Right lobe of liver (tissue), 4 donors: Measurements from ENCODE around the gene ZFP57.
A peak's percentile ranks its signal among the peaks of the same experiment; 100 is the strongest.

ENCODE experiments used
- CTCF ChIP-seq, 4 donors: fragments of 200-600 bp in 3 of 4; fragments of 450-650 bp in 1 of 4; IDR thresholded peaks; one replicate each; pipeline versions ENCODE4 v1.5.1 to v1.8.0; 2016 to 2022; ENCODE audit warnings: antibody characterized with exemption in 4 of 4, mild to moderate bottlenecking in 2 of 4
- POLR2A ChIP-seq: fragments of 450-650 bp; IDR thresholded peaks from one replicate; pipeline ENCODE4 v1.6.1; 2017; ENCODE audit warnings: antibody characterized with exemption, mild to moderate bottlenecking
- donor health status: DM: no; HTN: no; CAD: no.
- donor health status: DM: no; HTN: no; CAD: no.
- donor health status: DM: no; HTN: yes; CAD: no.

GRCh38 chr6:29647927-29648642 is 32.9 kb downstream of the ZFP57 start:
- TF ChIP-seq CTCF (IDR thresholded peaks at IDR 0.05) (peak; percentile 35 to 51 (median 42)), POLR2A (no peak)
